GM18867 (cell line): ENCODE measurements around the gene SH3BGRL2.
"Not testable (repeated sequence)": the region's sequence is repeated elsewhere in the genome, so short reads cannot be mapped to it uniquely, and the experiment has no call there.

Experiments
- ATAC-seq: cut with Tn5 transposase; IDR thresholded peaks from one replicate; pipeline ENCODE4 v1.9.1; 2021; ENCODE audit warnings: mild to moderate bottlenecking, moderate library complexity; ENCODE audit not compliant: unreplicated experiment

Gene SH3BGRL2

GRCh38 chr6:79613912-79614311 lies 17.2 kb upstream of the SH3BGRL2 start:
- ATAC-seq, result no peak

- peak; percentile 90 for ATAC-seq
Observed at GRCh38 chr6:79614326-79615305, 16.5 kb upstream of the SH3BGRL2 start.

- ATAC-seq, result no peak
Observed at GRCh38 chr6:79617518-79617941, 13.6 kb upstream of the SH3BGRL2 start.

- ATAC-seq, result not testable (repeated sequence)
Observed at GRCh38 chr6:79618425-79618824, 12.7 kb upstream of the SH3BGRL2 start.

GRCh38 chr6:79621579-79621978 lies 9.6 kb upstream of the SH3BGRL2 start:
- ATAC-seq, result no peak

GRCh38 chr6:79622364-79622763 lies 8.8 kb upstream of the SH3BGRL2 start:
- no peak for ATAC-seq

GRCh38 chr6:79623106-79623505 lies 8.0 kb upstream of the SH3BGRL2 start:
- ATAC-seq, result no peak

- no peak for ATAC-seq
Observed at GRCh38 chr6:79625746-79626145, 5.4 kb upstream of the SH3BGRL2 start.

GRCh38 chr6:79626811-79627210 lies 4.3 kb upstream of the SH3BGRL2 start:
- ATAC-seq, result no peak

- peak; percentile 68 for ATAC-seq
Observed at GRCh38 chr6:79627422-79627821, 3.7 kb upstream of the SH3BGRL2 start.

- no peak for ATAC-seq
Observed at GRCh38 chr6:79628466-79629288, 2.5 kb upstream of the SH3BGRL2 start.

GRCh38 chr6:79630380-79630882 lies 698 bp upstream of the SH3BGRL2 start:
- no peak for ATAC-seq

- ATAC-seq, result no peak
Observed at GRCh38 chr6:79631693-79632172, 604 bp downstream of the SH3BGRL2 start.

GRCh38 chr6:79632580-79632979 lies 1.5 kb downstream of the SH3BGRL2 start:
- no peak for ATAC-seq

- ATAC-seq, result no peak
Observed at GRCh38 chr6:79634491-79635231, 3.5 kb downstream of the SH3BGRL2 start.

- no peak for ATAC-seq
Observed at GRCh38 chr6:79635232-79635543, 4.1 kb downstream of the SH3BGRL2 start.

- ATAC-seq, result no peak
Observed at GRCh38 chr6:79636673-79637072, 5.5 kb downstream of the SH3BGRL2 start.

- ATAC-seq, result no peak
Observed at GRCh38 chr6:79640146-79641111, 9.3 kb downstream of the SH3BGRL2 start.

GRCh38 chr6:79646006-79646405 lies 14.9 kb downstream of the SH3BGRL2 start:
- ATAC-seq, result peak; percentile 79

- ATAC-seq, result no peak
Observed at GRCh38 chr6:79646561-79646960, 15.4 kb downstream of the SH3BGRL2 start.
